KMS-11 (cell line): ENCODE results near the gene PPP2R5D.

Experiments
- H2AFZ ChIP-seq: fragments of 200-600 bp; sonication (generic); 2 replicates; pipeline ENCODE4 v1.6.1; 2016; ENCODE audit warnings: antibody characterized with exemption, mixed run types, low read depth
- H3K27ac ChIP-seq: fragments of 200-600 bp; sonication (generic); 2 replicates; pipeline ENCODE4 v1.6.1; 2016; ENCODE audit warnings: mild to moderate bottlenecking, mixed run types
- H3K27me3 ChIP-seq: fragments of 200-600 bp; sonication (generic); 2 replicates; pipeline ENCODE4 v1.6.1; 2017; ENCODE audit warnings: mild to moderate bottlenecking, low read depth, mixed run types, moderate library complexity; ENCODE audit not compliant: insufficient read depth
- H3K36me3 ChIP-seq: fragments of 200-600 bp; sonication (generic); 2 replicates; pipeline ENCODE4 v1.6.1; 2017; ENCODE audit warnings: mild to moderate bottlenecking, mixed run types; ENCODE audit not compliant: insufficient read depth
- H3K4me1 ChIP-seq: fragments of 200-600 bp; sonication (generic); 2 replicates; pipeline ENCODE4 v1.6.1; 2016; ENCODE audit warnings: mild to moderate bottlenecking, low read depth, mixed run types; ENCODE audit not compliant: poor library complexity, severe bottlenecking
- H3K4me2 ChIP-seq: fragments of 200-600 bp; sonication (generic); 2 replicates; pipeline ENCODE4 v1.7.0; 2016; ENCODE audit warnings: mild to moderate bottlenecking, mixed run types
- H3K4me3 ChIP-seq: fragments of 200-600 bp; sonication (generic); IDR thresholded peaks from 2 replicates; pipeline ENCODE4 v1.6.1; 2017; ENCODE audit warnings: low read depth, low read length, mixed read lengths; ENCODE audit not compliant: insufficient read depth
- H3K79me2 ChIP-seq: fragments of 200-600 bp; sonication (generic); 2 replicates; pipeline ENCODE4 v1.6.1; 2016; ENCODE audit warnings: low read depth, mixed run types; ENCODE audit not compliant: insufficient read depth
- H3K9ac ChIP-seq: fragments of 200-600 bp; sonication (generic); 2 replicates; pipeline ENCODE4 v1.6.1; 2016; ENCODE audit warnings: mild to moderate bottlenecking, mixed run types
- H4K20me1 ChIP-seq: fragments of 200-600 bp; sonication (generic); 2 replicates; pipeline ENCODE4 v1.6.1; 2016; ENCODE audit warnings: mild to moderate bottlenecking, mixed run types; ENCODE audit not compliant: insufficient read depth
- TF ChIP-seq, protein P1 (sequence below): fragments of 200-600 bp; sonication (generic); conservative IDR thresholded peaks from 2 replicates; pipeline ENCODE4 v1.6.1; 2017; ENCODE audit warnings: low read depth, mild to moderate bottlenecking, antibody characterized with exemption, low read length, moderate library complexity, mixed read lengths

PPP2R5D gene

GRCh38 chr6:42974919-42975505 is 9.4 kb upstream of the PPP2R5D start:
- H4K20me1 ChIP-seq, result no peaks in the 10 kb centered on the region
- no peaks in the 10 kb centered on the region for H3K27me3 ChIP-seq
- no peak overlapping the region for H3K9ac ChIP-seq
- no peak overlapping the region for H3K4me3 ChIP-seq
- peaks cover 11% of the 10 kb centered on the region for H3K79me2 ChIP-seq
- H3K4me2 ChIP-seq, result no peak overlapping the region
- TF ChIP-seq, protein P1, sequence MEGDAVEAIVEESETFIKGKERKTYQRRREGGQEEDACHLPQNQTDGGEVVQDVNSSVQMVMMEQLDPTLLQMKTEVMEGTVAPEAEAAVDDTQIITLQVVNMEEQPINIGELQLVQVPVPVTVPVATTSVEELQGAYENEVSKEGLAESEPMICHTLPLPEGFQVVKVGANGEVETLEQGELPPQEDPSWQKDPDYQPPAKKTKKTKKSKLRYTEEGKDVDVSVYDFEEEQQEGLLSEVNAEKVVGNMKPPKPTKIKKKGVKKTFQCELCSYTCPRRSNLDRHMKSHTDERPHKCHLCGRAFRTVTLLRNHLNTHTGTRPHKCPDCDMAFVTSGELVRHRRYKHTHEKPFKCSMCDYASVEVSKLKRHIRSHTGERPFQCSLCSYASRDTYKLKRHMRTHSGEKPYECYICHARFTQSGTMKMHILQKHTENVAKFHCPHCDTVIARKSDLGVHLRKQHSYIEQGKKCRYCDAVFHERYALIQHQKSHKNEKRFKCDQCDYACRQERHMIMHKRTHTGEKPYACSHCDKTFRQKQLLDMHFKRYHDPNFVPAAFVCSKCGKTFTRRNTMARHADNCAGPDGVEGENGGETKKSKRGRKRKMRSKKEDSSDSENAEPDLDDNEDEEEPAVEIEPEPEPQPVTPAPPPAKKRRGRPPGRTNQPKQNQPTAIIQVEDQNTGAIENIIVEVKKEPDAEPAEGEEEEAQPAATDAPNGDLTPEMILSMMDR, result no peak
- H3K4me1 ChIP-seq, result peaks cover 11% of the 10 kb centered on the region
- H3K36me3 ChIP-seq, result no peaks in the 10 kb centered on the region
- H3K27ac ChIP-seq, result no peak overlapping the region
- no peak overlapping the region for H2AFZ ChIP-seq

- H3K27ac ChIP-seq, result peak overlapping the region; percentile 72
- no peak overlapping the region for H3K4me3 ChIP-seq
- no peaks in the 10 kb centered on the region for H4K20me1 ChIP-seq
- peak overlapping the region; percentile 95 for H3K4me2 ChIP-seq
- peak overlapping the region; percentile 91 for H3K9ac ChIP-seq
- peaks cover 14% of the 10 kb centered on the region for H3K4me1 ChIP-seq
- H3K79me2 ChIP-seq, result peaks cover 11% of the 10 kb centered on the region
- H3K36me3 ChIP-seq, result no peaks in the 10 kb centered on the region
- TF ChIP-seq, protein P1, result no peak
- no peaks in the 10 kb centered on the region for H3K27me3 ChIP-seq
- peak overlapping the region; percentile 97 for H2AFZ ChIP-seq
Observed at GRCh38 chr6:42978487-42978838, 5.9 kb upstream of the PPP2R5D start.

DNA sequence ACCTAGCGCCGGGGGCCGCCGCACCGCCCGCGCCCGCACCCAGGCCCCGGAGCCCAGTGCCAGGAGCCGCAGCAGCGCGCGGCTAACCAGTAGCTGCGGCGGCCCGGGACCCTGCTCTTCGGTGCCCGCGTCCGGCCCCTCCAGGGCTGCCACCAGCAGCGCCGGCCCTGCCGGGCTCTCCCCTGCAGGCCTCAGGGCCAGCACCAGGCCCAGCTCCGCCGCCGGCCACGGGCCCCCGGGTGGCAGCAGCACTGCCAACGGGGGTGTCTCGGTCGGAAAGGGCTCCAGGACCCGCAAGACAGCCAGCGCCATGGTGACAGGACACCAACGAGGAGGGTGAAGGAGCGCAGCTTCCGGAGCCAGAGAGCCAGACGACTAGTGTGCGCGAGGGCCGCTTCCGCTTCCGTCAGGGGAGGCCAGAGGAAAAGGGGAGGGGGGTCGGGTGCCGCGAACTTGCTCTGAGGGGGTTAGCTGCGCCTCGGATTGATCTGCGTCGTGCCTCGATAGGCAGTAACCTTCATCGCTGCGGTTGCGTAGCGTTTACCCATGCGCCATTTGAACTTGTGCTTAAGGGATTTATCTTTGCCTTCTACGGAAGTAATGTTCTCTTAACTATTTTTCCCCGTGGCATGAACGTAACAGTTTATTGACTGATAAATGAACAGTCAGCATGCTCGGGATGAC is 5.4 kb upstream of the PPP2R5D start, which contains the start of gene PEX6:
PEX6 (minus strand) TSS at position 343 of the 684 bp plus-strand sequence; CDS start at position 312, 31 bp downstream.
- Histone ChIP-seq H3K79me2 (peaks cover 11% of the 10 kb centered on the region), H3K9ac (peak within 1 kb of the TSS; percentile 91), H4K20me1 (no peaks in the 10 kb centered on the region), H2AFZ (peak within 1 kb of the TSS; percentile 97), H3K27me3 (no peaks in the 10 kb centered on the region), H3K36me3 (no peaks in the 10 kb centered on the region), H3K27ac (peak within 1 kb of the TSS; percentile 72), H3K4me1 (peaks cover 14% of the 10 kb centered on the region), H3K4me3 (no peak within 1 kb of the TSS), H3K4me2 (peak within 1 kb of the TSS; percentile 95)
- TF ChIP-seq, protein P1, result no peak

- Histone ChIP-seq H3K4me2 (peak overlapping the region; percentile 95), H2AFZ (peak overlapping the region; percentile 97), H3K36me3 (no peaks in the 10 kb centered on the region), H3K27me3 (no peaks in the 10 kb centered on the region), H3K9ac (peak overlapping the region; percentile 91), H3K4me1 (peaks cover 14% of the 10 kb centered on the region), H4K20me1 (no peaks in the 10 kb centered on the region), H3K27ac (peak overlapping the region; percentile 72), H3K4me3 (no peak overlapping the region), H3K79me2 (peaks cover 11% of the 10 kb centered on the region)
- TF ChIP-seq, protein P1, result no peak
Observed at GRCh38 chr6:42979523-42980177, 4.7 kb upstream of the PPP2R5D start.
